Middle frontal gyrus (tissue), 1 donor: Measurements from ENCODE around the gene CHKA.

Experiments used
- DNase-seq: peaks from one replicate; pipeline ENCODE4 v3.0.0-alpha.2; 2015; ENCODE audit warnings: low spot score; ENCODE audit errors: extremely low spot score

Gene CHKA

DNA sequence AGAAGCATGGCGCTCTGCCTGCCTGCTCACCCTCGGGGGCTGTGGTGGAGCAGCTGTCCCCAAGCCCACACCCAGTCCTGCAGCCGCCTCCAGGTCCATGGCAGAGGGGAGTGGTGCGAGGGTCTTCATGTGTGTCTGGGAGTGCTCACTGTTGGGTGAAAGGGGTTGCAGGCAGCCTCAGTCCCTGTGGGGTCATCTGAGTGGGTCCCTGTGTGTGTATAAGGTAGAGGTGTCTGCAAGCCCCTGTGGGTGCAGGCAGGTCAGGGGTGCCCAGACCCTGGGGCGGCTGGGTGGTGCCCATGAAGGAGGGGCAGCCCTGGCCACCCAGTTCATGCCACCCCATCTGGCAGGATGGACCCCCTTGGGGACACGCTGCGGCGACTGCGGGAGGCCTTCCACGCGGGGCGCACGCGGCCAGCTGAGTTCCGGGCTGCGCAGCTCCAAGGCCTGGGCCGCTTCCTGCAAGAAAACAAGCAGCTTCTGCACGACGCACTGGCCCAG, 106.2 kb downstream of the CHKA start:
- no peak for DNase-seq

DNA sequence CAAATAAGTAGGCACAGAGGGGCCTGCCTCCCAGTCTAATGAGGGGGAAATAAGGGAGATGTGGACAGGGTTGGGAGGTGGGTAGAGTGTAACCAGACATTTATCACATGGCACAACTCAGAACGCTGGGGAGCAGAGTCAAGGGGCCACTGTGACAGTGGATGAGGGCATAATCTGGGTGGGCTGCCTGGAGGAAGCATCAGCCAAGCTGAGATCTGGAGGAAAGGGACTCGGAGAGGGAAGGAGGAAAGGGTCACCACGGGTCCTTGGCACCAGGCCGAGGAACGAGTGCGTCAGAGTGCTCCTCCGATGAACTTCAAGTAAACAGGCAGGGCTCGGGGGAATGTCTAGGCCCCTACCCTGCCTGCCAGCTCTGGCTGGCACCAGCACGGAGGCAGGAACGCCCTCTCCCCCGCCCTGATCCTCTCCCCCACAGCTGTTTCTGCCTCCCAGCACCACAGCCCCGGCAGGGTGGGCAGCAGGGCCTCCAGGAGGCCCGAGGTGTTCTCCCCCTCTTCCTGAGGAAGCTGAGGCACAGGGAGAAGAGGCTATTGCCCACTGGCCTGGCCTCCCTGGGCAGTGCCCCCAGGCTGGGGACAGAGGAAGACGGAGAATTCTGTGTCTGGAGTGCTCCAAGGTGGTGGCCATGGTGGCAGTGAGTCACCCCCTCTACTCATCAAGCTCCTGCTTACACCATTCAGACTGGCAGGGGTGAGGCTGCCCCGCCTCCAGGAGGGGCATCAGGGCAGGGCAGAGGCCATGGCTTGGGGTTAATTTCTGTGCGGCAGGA, 106.8 kb downstream of the CHKA start:
- no peak for DNase-seq

DNA sequence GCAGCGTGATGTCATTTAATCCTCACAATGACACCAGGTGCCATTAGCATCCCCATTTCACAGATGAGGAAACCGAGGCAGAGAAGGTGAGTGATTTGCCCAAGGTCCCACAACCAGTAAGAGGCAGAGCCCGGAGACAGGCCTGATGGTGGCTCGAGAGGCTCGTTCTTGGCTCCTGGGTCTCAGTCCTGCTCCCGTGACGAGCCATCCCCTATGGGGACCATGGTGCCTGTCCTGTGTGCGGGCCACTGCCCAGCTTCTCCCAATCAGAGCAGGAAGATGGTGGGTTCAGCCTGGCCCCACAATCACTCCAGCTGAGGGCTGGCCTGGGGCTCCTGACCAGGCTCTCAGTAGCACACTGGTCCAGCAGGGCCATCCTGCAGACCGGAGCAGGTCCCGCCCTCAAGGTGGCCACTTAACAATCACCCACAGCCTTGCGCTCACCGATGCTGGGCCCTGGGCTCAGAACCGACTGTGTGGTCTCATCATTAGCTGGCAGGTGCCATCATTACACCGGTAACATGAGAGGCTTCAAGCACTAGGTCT, 107.5 kb downstream of the CHKA start:
- DNase-seq = no peak

DNA sequence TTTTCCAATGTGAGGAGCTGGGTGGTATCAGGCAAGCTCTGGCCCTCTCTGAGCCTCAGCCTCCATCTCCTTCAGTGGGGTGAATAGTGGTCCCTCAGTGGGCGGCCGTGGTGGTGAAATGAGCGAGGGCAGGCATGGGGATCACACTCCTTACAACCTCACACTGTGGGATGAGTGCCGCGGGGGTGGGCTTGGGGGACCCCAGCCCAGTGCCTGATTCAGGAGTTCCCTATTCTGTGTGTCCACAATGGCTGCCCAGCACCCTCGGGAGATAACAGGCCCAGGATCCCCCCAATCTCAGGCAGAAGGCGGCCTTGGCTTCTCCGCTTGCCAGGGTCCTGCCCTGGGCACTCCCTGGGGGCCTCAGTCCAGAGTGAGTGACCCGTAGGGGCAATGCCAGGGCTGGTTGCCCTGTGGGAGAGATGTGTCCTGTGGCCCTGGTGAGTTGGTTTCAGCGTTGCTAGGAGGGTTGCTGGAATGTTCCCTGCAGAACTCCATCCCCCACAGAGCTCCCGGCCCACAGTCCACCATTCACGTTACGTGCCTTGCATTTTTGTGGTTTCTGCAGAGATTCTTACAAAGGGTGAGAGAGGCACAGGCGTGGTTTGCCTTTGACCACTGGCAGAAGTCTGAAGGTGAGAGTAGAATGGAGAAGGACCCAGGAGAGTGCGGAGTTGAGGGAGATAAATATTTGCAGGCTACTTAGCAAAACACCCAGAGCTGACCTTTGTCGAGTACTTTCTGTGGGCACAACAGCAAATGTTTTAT, 108.2 kb downstream of the CHKA start:
- no peak for DNase-seq

DNA sequence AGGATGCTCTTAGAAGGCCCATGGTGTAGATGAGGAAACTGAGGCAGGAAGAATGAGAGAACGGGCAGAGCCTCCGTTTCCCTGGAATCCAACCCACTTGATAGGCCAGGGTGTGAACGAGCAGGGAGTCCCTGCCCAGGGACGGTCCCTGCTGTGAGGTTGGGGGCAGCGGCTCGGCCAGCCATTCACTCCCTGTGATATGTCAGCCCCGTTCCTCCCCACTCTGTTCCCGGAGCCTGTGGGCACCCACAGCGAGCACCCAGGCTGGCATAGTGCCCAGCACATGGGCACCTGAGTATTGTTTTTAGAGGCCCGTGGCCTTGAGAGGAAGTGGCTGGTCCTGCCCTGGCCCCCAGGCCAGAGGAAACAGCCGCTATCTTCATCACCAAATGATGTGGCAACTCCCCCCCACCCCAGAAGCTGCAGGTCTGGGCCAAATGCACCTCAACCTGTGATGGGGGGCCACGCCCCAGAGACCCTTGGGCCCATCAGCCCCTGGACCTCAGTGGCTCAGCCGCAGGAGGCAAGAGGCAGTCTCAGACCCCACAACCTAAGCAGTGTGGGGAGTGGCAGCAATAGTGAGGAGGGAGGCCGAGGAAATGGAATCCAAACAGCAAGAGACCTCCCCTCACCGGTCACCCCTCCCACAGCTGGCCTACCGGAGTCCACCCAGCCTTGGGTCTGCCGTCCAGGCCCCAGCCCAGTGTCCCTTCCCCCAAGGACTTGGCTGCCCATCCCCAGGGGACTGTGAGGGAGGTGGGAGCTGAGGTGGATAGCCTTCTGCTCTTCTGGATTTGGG, 108.9 kb downstream of the CHKA start:
- no peak for DNase-seq

DNA sequence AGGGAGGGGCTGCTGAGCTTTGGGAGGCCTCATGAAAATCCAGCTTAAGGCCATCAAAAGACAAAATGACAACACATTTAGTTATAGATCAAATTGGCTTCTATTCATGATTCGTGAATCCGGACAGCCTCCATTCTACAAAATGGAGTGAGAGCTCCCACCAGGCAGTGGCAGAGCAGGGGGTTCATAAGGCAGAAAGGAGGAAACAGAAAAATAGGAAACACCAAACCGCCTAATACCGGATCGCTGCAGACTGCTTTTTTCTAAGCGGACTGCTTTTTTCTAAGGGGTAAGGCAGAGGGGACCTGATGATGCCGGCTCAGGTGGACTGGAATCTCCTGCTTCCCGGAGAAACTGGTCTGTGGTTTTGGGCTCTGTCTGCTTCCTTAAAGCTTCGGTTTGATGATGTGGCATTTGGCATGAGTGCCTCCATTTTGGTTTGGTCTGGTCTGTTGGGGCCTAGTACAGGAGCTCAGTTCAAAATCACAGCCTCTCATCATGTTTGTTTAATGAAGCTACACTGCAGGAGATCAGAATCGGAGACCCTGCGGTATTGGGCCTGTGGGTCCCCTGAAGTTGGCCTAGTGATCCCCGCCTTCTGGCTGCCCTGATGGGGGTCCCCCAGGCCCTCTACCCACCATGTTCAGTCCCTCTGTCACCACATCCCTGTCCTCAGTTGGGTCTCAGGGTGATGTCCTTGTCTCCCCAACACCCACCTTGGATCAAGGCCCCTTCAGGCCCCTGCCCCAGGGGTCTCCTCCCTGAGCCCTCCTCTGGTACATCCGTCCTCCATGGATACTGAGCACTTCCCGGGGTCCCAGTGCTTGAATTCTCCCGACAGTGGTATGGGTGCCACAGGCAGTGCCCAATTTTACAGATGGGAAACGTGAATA, 109.9 kb downstream of the CHKA start:
- DNase-seq = no peak

DNA sequence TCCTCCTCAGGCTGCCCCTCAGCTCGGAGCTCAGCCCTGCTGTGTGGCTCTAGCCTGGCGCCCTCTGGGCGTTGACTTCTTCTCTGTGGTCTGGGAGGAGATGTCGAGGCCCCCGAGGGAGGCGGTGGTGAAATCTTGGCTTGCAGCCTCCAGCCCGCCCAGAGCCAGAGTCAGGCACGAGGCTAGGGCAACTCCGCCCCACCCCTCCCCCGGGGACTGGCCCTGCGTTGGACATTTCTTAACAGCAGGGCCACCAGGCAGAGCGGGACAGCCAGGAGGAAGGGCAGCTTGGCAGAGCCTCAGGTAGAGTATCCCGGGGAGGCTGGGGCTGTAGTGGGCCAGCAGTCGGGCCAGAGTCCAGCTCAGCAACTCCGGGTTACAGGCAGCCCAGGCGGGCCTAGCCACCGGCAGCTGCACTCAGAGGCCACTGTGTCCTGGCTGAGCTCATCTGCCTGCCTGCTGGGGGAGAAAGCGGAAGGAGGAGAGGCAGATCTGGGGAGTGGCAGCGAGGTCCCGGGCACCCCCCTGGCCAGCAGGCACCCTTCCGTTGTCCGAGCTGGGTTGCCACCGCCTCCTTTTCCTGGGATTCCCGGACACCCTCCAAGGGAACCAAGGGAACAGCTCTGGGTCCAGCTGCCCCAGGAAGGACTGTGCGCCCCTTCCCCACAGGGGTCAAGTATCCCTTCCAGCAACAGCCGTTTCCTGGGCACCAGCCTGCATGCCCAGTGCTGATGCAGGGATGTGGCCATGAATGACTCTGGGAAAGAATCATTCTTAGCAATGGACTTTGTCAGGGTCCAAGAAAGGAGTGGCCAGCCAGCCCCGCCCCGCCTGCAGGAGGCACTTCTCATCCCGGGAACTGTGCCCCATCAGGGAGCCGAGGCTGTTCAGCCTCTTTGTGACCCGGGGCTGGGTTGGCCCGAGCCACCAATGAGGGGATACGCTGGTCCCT, 110.8 kb downstream of the CHKA start, which contains the start of gene ALDH3B1:
Gene ALDH3B1, plus strand, starts transcription at position 238 of the 952 bp plus-strand sequence. CDS start 4,971 bp downstream, outside the sequence.
- peak; percentile 9 for DNase-seq

DNA sequence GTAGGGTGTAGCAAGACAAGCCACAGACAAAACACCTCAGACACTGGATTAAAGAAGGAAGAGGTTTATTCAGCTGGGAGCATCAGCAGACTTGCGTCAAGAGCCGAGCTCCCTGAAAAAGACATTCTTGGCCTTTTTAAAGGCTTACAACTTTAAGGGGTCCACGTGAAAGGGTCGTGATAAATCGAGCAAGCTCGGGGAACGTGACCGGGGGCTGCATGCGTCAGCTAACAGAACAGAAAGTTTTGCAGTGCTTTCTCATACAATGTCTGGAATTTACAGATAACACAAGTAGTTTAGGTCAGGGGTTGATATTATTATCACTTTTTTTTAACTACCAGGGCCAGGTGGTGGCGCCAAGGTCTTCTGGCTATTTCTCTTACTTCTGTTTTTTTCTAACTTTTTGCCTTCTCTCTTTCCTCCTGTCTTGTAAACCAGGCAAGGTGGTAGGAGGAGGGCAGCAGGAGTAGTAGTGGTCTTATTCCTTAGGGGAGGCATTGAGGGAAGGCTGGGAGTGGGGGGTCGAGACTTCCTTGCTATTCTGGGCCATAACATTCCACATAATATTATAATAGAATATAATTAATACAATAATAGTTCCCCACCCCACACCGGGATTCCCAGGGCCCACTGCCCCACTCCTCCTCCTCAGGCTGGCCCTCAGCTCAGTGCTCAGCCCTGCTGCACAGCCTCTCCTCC, 111.6 kb downstream of the CHKA start:
- DNase-seq = no peak

DNA sequence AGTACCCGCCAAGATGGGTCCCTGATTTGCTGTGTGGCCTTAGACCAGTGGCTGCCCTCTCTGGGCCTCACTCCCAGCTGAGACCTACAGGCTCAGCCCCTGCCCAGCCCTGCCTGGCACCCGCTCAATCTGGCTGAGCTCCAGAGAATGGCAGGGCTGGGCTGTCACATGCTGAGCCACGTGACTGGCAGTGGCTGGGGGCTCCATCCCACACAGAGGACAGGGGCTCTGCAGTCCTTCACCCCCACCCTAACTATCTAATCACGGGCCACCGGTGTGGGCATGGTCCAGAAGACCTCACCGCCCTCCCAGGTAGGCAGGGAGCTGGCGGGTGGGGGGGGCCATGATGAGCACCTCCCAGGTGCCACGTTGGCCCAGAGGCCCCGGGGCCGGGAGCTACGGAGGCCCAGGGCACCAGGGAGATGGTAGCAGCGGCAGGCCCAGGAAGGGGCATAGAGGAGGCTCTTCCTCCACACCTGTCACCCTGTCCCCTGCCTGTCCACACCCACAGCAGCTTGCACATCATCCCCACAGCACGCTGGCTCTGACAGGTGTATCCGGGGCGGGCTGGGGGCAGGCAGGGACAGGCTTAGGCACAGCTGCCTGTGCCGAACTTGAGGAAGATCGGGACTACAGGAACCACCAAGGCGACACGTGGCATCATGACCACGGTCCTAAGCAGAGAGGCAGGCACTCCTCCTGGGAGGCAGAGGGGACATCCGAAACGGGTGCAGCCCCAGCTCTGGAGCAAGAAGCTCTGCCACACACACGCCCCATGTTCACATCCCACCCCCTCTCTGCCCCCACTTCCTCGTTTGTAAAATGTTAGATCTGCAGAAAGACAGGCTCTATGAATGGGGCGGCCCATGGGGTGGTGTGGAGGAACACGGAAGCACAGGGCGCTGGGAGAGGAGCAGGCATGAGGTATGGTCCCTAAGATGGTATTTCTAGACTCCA, 112.5 kb downstream of the CHKA start:
- DNase-seq = no peak

DNA sequence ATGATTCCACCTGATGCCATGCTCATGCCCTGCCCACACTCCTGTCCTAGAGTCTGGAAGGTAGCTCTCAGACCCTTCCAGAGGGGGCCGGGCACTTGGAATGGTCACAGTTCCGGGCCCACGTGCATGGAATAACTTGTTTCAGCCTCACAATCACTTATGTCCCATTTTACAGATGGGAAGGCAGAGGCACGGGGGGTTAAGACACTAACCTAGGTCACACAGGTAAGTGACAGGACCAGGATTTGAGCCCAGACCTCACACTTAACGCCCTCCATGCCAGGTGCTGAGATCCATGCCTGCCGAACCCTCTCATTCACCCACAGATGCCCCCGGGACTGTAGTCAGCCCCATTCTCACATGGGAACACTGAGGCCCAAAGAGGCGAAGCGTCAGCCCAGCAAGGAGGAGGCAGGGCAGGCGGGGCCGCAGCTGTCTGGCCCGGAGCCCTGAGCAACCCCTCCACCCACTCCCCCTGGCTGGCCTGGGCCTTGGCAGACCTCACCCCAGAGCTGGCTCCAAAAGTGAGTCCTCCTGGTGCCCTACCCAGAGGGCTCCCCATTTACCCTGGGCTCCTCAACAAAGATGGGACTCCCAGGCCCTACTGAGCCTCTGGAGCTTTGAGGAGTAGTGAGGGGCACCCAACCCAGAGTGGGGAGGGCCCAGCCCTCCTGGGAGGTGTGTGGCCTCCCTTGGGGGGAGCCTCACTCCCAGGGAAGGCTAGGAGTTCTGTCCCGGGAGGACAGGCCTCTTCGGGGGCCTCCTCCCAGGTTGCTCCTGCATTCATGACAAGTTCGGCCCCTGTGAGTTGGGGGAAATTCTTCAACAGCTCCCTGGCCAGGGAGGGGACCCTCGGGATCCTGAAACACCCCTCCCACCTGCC, 113.4 kb downstream of the CHKA start:
- DNase-seq = no peak

DNA sequence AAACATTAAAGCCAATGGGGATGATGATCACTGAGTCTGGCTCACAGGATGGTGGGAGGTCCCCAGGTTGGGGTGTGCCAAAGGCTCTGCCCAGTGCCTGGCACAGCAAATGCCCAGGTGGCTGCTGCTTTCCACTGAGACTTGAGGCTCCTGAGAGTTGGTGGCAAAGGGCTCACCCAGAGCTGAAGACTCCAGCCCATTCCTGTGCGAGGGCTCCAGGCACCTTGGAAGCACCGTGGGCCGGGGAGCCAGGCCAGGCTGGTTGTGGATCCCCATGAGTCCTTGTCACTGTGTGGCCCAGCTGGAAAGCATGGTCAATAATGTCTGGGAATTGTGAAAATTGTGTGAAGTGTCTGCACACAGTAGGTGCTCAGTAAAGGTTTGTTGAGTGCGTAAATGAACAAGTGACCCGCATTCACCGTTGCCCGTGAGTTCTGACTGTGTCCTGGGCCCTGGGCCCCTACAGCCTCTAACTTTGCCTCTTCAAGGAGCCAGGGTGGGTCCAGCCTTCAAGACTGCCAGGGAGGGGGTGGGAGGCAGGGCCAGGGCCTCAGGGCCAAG, 114.5 kb downstream of the CHKA start:
- no peak for DNase-seq

DNA sequence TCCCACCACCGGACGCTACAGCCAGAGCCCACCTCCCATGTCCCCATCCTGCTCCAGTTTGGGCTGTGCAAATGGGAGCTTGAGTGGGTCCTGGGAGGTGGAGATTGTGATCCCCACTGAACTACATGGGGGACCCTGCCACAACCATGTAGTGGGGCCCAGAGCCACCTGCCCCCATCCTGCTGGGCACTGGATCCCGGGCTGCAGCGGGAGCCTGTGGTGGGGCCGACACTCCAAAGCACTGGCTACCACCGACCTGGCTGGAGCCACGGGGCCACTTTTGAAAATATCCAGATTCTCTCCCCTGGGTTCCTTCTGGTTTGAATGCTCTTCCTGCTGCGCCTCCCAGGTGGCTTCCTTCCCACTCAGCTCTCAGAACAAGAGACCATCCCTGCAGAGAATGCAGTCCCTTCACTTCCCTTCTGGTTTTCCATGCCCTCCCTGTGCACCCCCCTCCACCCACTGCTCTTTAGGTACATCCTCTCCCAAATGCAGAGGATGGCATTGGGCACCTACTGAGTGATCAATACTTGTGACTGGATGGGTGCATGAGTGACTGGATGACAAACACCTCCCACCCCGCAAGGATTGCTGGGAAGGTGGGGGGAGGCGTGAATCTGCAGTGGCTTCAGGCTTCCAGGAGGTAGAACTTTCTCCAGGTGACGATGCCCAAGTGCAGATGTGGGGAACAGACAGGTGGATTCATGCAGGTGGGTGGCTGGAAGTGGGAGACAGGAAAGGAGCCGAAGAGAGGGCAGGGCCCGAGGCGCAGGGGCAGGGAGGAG, 116.4 kb downstream of the CHKA start:
- no peak for DNase-seq

DNA sequence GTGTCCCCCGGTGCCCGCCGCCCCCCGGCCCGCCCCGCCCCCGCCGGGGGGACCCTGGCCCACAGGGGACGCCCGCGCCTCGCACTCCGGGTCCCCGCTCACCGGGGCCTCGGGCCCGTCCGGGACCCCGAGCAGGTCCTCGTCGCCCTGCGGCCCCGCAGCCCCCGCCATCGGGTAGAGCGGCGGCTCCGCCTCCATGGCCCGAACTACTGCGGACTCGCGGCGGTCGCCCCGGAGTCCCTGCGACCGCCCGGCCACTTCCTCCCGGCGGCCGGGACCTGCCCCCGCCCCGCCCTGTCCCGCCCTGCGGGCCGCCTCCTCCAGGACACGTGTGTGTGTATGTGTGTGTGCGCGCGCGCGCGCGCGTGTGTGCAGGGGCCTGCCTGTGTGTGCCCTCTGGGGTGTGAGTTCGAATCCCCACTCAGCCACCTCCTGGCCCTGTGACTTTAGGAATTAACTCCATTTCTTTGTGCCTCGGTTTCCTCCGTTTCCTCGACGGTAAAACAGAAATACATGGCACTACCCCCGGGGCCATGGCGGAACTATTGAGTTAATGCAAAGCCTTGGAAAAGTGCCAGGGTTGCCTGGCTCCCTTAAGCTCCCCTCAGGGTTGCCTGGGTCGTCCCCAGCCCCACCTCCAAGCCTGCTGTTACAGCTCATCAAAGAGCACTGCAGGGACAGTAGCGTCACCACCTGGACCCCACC, 117.2 kb downstream of the CHKA start, which contains the start of gene UNC93B1:
Gene UNC93B1, minus strand, starts transcription at position 252 of the 705 bp plus-strand sequence. Its CDS starts 54 bp downstream, at position 198.
- no peak for DNase-seq
